ENCODE results near the gene TSPO.

DNA sequence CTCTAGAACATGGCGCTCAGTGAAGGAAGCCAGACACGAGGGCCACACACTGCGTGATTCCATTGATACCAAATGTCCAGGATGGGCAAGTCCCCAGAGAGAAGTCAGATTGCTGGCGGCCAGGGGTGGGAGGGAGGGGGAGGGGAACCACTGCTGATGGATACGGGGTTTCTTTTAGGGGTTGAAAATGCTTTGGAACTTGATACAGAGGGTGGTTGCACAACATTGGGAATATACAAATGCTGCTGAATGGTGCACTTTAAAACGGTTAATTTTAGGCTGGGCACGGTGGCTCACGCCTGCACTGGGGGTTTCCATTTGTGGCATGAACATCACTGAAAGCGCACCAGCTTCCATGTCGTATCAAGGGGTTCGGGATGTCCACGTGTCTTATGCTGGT is 5.1 kb downstream of the TSPO start:
- TF ChIP-seq EP300 (IDR thresholded peaks at IDR 0.05; ENCODE audit: borderline replicate concordance) (no peak), CEBPB (IDR thresholded peaks at IDR 0.05) (no peak), CREB1 (IDR thresholded peaks at IDR 0.05; ENCODE audit: low read depth) (no peak), YY1 (IDR thresholded peaks at IDR 0.05; ENCODE audit: low read depth) (no peak), TCF12 (IDR thresholded peaks at IDR 0.05; ENCODE audit: low read depth) (no peak), TEAD4 (IDR thresholded peaks at IDR 0.05) (no peak), TAF1 (IDR thresholded peaks at IDR 0.05; ENCODE audit: low read depth) (no peak)
- TF ChIP-seq, protein P1, sequence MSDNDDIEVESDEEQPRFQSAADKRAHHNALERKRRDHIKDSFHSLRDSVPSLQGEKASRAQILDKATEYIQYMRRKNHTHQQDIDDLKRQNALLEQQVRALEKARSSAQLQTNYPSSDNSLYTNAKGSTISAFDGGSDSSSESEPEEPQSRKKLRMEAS (IDR thresholded peaks at IDR 0.05) = no peak
